Measurements from ENCODE around the gene OR2V1. TPM values are rescaled to one million over a fixed set of nuclear protein-coding genes. Genes with fewer than 3 reads are reported as not detected.

The OR2V1 gene
- total RNA-seq, 1 donor from 2014 or later, result not detected

DNA sequence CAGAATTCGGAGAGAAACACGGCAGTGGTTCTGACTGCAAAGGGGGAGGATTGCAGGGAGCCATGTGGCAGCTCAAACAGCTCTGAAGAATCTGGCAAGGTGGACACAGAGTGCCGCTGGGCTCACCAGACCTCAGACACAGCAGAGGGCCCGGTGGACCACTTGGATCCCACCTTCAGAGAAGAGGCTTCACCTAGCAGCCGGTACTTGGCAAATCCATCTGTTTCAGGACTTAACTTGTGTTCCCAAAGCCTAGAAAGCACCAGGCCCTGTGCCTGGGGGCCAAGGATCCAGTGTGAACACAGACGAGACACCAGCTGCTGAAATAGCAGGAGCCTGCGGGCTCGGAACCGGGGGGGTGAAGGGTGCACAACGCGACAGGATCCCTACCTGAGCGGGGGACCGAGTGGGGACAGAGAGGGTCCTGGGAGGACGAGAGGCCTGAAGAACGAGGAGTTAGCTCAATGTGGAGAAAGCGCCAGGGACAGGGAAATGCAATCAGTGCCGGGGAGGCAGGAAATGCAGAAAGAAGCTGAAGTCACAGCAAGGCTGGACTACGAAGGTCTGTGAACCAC is 46.3 kb downstream of the OR2V1 start:
- Histone ChIP-seq H3K36me3 (ENCODE audit: control insufficient read depth, insufficient read depth, low read length) (no peaks in the 10 kb centered on the region), H3K27me3 (ENCODE audit: control insufficient read depth, insufficient read depth, low read length) (no peaks in the 10 kb centered on the region), H3K4me3 (ENCODE audit: low read depth, low read length) (no peak overlapping the region)
- TF ChIP-seq, protein P1, sequence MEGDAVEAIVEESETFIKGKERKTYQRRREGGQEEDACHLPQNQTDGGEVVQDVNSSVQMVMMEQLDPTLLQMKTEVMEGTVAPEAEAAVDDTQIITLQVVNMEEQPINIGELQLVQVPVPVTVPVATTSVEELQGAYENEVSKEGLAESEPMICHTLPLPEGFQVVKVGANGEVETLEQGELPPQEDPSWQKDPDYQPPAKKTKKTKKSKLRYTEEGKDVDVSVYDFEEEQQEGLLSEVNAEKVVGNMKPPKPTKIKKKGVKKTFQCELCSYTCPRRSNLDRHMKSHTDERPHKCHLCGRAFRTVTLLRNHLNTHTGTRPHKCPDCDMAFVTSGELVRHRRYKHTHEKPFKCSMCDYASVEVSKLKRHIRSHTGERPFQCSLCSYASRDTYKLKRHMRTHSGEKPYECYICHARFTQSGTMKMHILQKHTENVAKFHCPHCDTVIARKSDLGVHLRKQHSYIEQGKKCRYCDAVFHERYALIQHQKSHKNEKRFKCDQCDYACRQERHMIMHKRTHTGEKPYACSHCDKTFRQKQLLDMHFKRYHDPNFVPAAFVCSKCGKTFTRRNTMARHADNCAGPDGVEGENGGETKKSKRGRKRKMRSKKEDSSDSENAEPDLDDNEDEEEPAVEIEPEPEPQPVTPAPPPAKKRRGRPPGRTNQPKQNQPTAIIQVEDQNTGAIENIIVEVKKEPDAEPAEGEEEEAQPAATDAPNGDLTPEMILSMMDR (IDR thresholded peaks at IDR 0.05; ENCODE audit: insufficient read depth, low read length, severe bottlenecking), result no peak
- no peak for FAIRE-seq
- no peak for DNase-seq (ENCODE audit: low read depth)

DNA sequence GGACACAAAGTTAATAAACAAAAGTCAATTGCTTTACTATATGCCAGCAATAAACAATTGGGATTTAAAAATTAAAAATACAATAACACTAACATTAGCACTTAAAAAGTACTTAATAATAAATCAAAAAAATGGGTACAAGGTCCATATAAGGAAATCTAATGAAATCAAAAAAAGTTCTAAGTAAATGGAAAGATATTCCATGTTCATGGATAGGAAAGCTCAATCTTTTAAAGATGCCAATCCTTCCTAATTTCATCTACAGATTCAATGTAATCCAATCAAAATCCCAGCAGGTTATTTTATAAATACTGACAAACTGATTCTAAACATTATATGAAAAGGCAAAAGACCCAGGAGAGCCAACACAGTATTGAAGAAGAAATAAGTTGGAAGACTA is 49.0 kb downstream of the OR2V1 start:
- no peaks in the 10 kb centered on the region for H3K27me3 ChIP-seq (ENCODE audit: control insufficient read depth, insufficient read depth, low read length)
- no peak for DNase-seq (ENCODE audit: low read depth)
- FAIRE-seq, result no peak
- no peaks in the 10 kb centered on the region for H3K36me3 ChIP-seq (ENCODE audit: control insufficient read depth, insufficient read depth, low read length)
- H3K4me3 ChIP-seq (ENCODE audit: low read depth, low read length), result no peak overlapping the region
- TF ChIP-seq, protein P1 (IDR thresholded peaks at IDR 0.05; ENCODE audit: insufficient read depth, low read length, severe bottlenecking), result no peak

DNA sequence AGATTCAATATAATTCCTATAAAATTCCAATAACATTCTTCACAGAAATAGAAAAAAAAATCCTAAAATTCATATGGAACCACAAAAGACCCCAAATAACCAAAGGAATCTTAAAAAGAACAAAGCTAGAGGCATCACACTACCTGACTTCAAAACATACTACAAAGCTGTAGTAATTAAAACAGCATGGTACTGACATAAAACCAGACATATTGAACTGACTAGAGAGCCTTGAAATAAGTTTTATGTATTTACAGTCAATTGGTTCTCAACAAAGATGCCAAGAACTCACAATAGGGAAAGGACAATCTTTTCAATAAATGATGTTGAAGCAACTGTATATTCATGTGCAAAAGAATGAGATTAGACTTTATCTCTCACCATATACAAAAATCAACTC is 54.0 kb downstream of the OR2V1 start:
- Histone ChIP-seq H3K27me3 (ENCODE audit: control insufficient read depth, insufficient read depth, low read length) (no peaks in the 10 kb centered on the region), H3K36me3 (ENCODE audit: control insufficient read depth, insufficient read depth, low read length) (no peaks in the 10 kb centered on the region), H3K4me3 (ENCODE audit: low read depth, low read length) (no peak overlapping the region)
- DNase-seq (ENCODE audit: low read depth) (no peak), FAIRE-seq (no peak)
- TF ChIP-seq, protein P1 (IDR thresholded peaks at IDR 0.05; ENCODE audit: insufficient read depth, low read length, severe bottlenecking), result no peak

Other genes starting within 250 kb of the OR2V1 start
- not detected in 2 replicates for gene BTNL8, start 232.0 kb downstream of the OR2V1 start, total RNA-seq
- gene BTNL3, start 142.3 kb downstream of the OR2V1 start, total RNA-seq, result not detected in 2 replicates
- gene BTNL9, start 90.9 kb downstream of the OR2V1 start, total RNA-seq, result 0.13 TPM in 1 of 2 replicates, not detected in the other
- gene OR2V2, start 16.4 kb upstream of the OR2V1 start, total RNA-seq, result not detected in 2 replicates
- 20.8 and 35.7 TPM in 2 replicates for gene TRIM7, start 74.0 kb upstream of the OR2V1 start, total RNA-seq
- gene TRIM41, start 92.1 kb upstream of the OR2V1 start, total RNA-seq, result 10.3 and 26.0 TPM in 2 replicates
- 5,806 and 7,283 TPM in 2 replicates for gene RACK1, start 112.7 kb upstream of the OR2V1 start, total RNA-seq
- 1.3 and 2.2 TPM in 2 replicates for gene TRIM52, start 130.0 kb upstream of the OR2V1 start, total RNA-seq
- not detected in 2 replicates for gene OR4F3, start 236.1 kb upstream of the OR2V1 start, total RNA-seq

Data from bronchial epithelial cell (primary cell).